ENCODE results near the gene AMBRA1.

DNA sequence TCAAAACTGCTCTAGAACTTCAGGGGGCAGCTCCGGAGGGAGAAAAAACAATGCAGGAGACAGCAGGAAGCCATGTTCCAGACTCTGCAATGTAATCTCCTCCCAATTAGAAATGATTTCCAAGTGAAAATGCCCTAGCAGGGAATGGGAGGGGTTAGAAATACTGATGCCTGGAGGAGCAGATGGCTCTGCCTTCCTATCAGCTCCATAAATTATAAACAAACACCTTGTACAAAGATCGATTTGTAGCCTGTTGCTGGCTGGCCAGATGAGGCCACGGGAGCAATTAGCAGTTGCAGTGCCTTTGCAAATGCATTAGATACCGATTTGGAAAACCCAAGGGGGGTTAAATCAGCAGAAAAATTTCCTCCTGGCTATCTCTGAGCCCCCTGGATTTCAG is 155.6 kb downstream of the AMBRA1 start:
- TF ChIP-seq, protein P1, sequence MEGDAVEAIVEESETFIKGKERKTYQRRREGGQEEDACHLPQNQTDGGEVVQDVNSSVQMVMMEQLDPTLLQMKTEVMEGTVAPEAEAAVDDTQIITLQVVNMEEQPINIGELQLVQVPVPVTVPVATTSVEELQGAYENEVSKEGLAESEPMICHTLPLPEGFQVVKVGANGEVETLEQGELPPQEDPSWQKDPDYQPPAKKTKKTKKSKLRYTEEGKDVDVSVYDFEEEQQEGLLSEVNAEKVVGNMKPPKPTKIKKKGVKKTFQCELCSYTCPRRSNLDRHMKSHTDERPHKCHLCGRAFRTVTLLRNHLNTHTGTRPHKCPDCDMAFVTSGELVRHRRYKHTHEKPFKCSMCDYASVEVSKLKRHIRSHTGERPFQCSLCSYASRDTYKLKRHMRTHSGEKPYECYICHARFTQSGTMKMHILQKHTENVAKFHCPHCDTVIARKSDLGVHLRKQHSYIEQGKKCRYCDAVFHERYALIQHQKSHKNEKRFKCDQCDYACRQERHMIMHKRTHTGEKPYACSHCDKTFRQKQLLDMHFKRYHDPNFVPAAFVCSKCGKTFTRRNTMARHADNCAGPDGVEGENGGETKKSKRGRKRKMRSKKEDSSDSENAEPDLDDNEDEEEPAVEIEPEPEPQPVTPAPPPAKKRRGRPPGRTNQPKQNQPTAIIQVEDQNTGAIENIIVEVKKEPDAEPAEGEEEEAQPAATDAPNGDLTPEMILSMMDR (IDR thresholded peaks at IDR 0.05) = no peak
- no peak for TF ChIP-seq POLR2A (IDR thresholded peaks at IDR 0.05)
